ENCODE measurements around the gene RHOBTB1. TPM values are rescaled to one million over a fixed set of nuclear protein-coding genes. Genes with fewer than 3 reads are reported as not detected.

Gene RHOBTB1
- total and polyA plus RNA-seq, 3 donors from 2014 or later: 38.1 to 47.1 (median 44.7) TPM

- Histone ChIP-seq H3K36me3 (ENCODE audit: low read depth, missing control alignments) (no peaks in the 10 kb centered on the region), H3K9me3 (no peaks in the 10 kb centered on the region), H3K27ac (no peak overlapping the region), H3K4me3 (no peak overlapping the region), H3K4me1 (peaks cover 5% of the 10 kb centered on the region), H3K27me3 (no peaks in the 10 kb centered on the region)
- no peak for DNase-seq
- 26 to 27% methylated on average over 4 of the region's 4 CpGs for WGBS, 2 donors
- intact Hi-C loops (cut with DNase I; ENCODE audit: low total_unique reads): loop anchor here (5.0 kb wide), 1 partner anchor 146 kb away; no protein-coding TSS in a partner anchor
- TF ChIP-seq, protein P1, sequence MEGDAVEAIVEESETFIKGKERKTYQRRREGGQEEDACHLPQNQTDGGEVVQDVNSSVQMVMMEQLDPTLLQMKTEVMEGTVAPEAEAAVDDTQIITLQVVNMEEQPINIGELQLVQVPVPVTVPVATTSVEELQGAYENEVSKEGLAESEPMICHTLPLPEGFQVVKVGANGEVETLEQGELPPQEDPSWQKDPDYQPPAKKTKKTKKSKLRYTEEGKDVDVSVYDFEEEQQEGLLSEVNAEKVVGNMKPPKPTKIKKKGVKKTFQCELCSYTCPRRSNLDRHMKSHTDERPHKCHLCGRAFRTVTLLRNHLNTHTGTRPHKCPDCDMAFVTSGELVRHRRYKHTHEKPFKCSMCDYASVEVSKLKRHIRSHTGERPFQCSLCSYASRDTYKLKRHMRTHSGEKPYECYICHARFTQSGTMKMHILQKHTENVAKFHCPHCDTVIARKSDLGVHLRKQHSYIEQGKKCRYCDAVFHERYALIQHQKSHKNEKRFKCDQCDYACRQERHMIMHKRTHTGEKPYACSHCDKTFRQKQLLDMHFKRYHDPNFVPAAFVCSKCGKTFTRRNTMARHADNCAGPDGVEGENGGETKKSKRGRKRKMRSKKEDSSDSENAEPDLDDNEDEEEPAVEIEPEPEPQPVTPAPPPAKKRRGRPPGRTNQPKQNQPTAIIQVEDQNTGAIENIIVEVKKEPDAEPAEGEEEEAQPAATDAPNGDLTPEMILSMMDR (IDR thresholded peaks at IDR 0.05): no peak
- no peak for TF ChIP-seq POLR2A (IDR thresholded peaks at IDR 0.05)
Observed at GRCh38 chr10:60963441-60964256, 19.7 kb upstream of the RHOBTB1 start.

DNA sequence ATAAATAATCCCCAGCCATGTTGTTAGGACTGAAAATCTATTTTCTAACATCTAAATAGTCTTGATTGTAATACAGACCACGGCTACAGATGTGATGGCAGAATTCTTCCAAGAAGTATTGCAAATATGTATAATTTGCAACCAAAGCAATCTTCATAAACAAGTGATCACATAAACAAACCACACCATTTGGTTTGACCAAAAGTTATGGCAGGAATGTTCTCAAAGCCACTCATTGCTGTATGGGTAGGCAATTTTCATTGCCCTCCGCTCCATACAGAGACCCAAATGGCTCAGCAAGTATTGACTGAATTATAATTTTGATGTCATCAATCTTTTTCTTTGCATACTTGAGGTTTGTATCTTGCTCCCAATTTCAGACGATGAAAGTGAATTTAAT lies 19.0 kb upstream of the RHOBTB1 start:
- H3K27ac ChIP-seq: no peak overlapping the region
- intact Hi-C loops (cut with DNase I; ENCODE audit: low total_unique reads): loop anchor here (5.0 kb wide), 1 partner anchor 146 kb away; no protein-coding TSS in a partner anchor
- TF ChIP-seq, protein P1 (IDR thresholded peaks at IDR 0.05): no peak
- no peak for TF ChIP-seq POLR2A (IDR thresholded peaks at IDR 0.05)
- no peak for DNase-seq
- H3K4me3 ChIP-seq: no peak overlapping the region
- no peaks in the 10 kb centered on the region for H3K27me3 ChIP-seq
- 78 to 79% methylated on average over 3 of the region's 3 CpGs for WGBS, 2 donors
- no peaks in the 10 kb centered on the region for H3K36me3 ChIP-seq (ENCODE audit: low read depth, missing control alignments)
- H3K4me1 ChIP-seq: peaks cover 5% of the 10 kb centered on the region
- no peaks in the 10 kb centered on the region for H3K9me3 ChIP-seq

DNA sequence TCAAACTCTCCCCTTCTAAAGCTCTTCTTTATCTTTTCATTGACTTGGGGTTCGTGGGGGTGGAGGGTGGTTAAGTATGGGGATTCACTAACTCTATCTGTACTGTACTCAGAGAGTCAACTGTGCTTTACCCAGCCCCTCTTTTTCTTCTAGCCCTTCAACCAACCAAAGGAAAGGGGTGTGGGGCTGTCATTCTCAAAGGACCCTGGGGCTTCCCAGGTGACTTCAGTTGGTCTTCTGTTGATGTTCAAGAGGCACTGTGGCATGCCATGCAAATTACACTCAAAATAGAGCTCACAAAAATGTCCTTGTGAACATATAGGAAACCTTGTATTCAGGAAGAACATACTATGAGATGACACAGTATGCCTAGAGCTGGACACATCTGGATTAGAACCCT lies 16.9 kb upstream of the RHOBTB1 start:
- no peak overlapping the region for H3K4me3 ChIP-seq
- peaks cover 5% of the 10 kb centered on the region for H3K4me1 ChIP-seq
- no peak overlapping the region for H3K27ac ChIP-seq
- H3K27me3 ChIP-seq: no peaks in the 10 kb centered on the region
- no peaks in the 10 kb centered on the region for H3K9me3 ChIP-seq
- H3K36me3 ChIP-seq (ENCODE audit: low read depth, missing control alignments): no peaks in the 10 kb centered on the region
- 77 to 100% methylated on average over 1 of the region's 1 CpG for WGBS, 2 donors
- DNase-seq: no peak
- intact Hi-C loops (cut with DNase I; ENCODE audit: low total_unique reads): loop anchor here (5.0 kb wide), 1 partner anchor 144 kb away; no protein-coding TSS in a partner anchor
- TF ChIP-seq, protein P1 (IDR thresholded peaks at IDR 0.05): no peak

- intact Hi-C loops (cut with DNase I; ENCODE audit: low total_unique reads): loop anchor here (5.0 kb wide), 1 partner anchor 143 kb away; no protein-coding TSS in a partner anchor
- H3K27me3 ChIP-seq: no peaks in the 10 kb centered on the region
- H3K36me3 ChIP-seq (ENCODE audit: low read depth, missing control alignments): no peaks in the 10 kb centered on the region
- H3K4me3 ChIP-seq: no peak overlapping the region
- no peak for DNase-seq
- no peak overlapping the region for H3K27ac ChIP-seq
- no peaks in the 10 kb centered on the region for H3K9me3 ChIP-seq
- H3K4me1 ChIP-seq: peaks cover 5% of the 10 kb centered on the region
- TF ChIP-seq, protein P1 (IDR thresholded peaks at IDR 0.05): no peak
- no peak for TF ChIP-seq POLR2A (IDR thresholded peaks at IDR 0.05)
- 88 to 90% methylated on average over 3 of the region's 3 CpGs for WGBS, 2 donors
Observed at GRCh38 chr10:60960031-60960430, 16.0 kb upstream of the RHOBTB1 start.
